Fibroblast of mammary gland (primary cell): ENCODE results near the gene ZGRF1.

Experiments used
- DNase-seq: peaks from one replicate; pipeline ENCODE4 v3.0.0-alpha.2; 2010; ENCODE audit warnings: low read depth
- H3K4me3 ChIP-seq: 2 replicates; pipeline ENCODE4 v1.5.1; 2011; ENCODE audit warnings: low read depth, mild to moderate bottlenecking, low read length, moderate library complexity; ENCODE audit not compliant: control insufficient read depth
- TF ChIP-seq, protein P1 (sequence below): conservative IDR thresholded peaks from 2 replicates; pipeline ENCODE4 v1.5.1; 2011; ENCODE audit warnings: low read depth, low read length, inconsistent platforms; ENCODE audit not compliant: control insufficient read depth, insufficient read depth

The ZGRF1 gene, protein sequence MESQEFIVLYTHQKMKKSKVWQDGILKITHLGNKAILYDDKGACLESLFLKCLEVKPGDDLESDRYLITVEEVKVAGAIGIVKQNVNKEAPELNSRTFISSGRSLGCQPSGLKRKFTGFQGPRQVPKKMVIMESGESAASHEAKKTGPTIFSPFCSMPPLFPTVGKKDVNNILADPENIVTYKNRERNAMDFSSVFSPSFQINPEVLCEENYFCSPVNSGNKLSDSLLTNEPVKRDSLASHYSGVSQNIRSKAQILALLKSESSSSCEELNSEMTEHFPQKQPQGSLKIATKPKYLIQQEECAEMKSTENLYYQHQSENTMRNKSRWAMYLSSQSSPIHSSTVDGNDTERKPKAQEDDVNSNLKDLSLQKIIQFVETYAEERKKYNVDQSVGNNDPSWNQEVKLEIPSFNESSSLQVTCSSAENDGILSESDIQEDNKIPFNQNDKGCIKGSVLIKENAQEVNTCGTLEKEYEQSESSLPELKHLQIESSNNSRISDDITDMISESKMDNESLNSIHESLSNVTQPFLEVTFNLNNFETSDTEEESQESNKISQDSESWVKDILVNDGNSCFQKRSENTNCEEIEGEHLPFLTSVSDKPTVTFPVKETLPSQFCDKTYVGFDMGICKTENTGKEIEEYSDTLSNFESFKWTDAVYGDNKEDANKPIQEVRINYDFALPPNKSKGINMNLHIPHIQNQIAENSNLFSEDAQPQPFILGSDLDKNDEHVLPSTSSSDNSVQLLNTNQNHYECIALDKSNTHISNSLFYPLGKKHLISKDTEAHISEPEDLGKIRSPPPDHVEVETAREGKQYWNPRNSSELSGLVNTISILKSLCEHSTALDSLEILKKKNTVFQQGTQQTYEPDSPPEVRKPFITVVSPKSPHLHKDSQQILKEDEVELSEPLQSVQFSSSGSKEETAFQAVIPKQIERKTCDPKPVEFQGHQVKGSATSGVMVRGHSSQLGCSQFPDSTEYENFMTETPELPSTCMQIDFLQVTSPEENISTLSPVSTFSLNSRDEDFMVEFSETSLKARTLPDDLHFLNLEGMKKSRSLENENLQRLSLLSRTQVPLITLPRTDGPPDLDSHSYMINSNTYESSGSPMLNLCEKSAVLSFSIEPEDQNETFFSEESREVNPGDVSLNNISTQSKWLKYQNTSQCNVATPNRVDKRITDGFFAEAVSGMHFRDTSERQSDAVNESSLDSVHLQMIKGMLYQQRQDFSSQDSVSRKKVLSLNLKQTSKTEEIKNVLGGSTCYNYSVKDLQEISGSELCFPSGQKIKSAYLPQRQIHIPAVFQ (N-terminal part only)

DNA sequence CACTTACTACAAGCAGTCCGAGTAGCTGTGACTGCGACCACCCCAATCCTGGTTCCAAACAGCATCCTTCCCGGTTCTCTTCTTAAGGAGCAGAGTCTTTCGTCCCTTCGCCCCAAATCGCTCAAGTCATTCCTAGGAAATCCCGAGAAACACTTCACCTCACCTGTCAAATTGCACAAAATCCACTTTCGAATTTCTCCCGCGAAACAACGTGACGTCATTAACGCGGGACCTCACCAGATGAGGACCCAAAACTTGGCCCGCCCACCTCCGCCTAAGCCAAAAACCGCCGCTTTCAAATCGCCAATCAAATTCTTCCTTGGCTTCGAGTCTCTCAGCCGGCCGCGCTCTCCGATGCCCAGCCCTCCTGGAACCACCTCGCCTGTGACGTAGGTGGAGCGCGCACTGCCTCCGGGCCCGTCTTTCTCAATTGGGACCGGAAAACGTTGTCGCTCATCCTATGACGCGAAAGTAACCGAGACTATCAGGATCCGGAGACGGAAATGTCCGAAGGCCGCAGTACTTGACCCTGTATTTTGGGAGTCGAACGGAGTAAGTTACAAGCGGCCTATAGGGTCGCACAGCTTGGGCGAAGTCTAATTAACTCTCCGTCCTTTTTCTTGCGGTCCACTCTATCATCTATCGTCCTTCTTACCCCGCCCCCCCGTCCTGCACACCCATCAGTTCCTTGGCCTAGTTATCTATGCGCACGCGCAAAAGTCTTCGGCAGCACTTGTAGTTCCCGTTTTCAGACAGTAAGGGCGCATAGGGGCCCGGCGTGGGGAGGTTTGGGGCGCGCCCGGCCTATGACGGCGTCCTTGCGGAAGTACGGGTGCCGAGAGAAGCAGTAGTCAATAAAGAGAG is at the start of gene ZGRF1, which contains the start of gene LARP7:
Gene ZGRF1, minus strand, starts transcription at position 222 of the 864 bp plus-strand sequence. CDS start 3,733 bp downstream, outside the sequence.
Gene LARP7, plus strand, starts transcription at position 456 of the 864 bp plus-strand sequence. CDS start 7,527 bp downstream, outside the sequence.
- TF ChIP-seq, protein P1, sequence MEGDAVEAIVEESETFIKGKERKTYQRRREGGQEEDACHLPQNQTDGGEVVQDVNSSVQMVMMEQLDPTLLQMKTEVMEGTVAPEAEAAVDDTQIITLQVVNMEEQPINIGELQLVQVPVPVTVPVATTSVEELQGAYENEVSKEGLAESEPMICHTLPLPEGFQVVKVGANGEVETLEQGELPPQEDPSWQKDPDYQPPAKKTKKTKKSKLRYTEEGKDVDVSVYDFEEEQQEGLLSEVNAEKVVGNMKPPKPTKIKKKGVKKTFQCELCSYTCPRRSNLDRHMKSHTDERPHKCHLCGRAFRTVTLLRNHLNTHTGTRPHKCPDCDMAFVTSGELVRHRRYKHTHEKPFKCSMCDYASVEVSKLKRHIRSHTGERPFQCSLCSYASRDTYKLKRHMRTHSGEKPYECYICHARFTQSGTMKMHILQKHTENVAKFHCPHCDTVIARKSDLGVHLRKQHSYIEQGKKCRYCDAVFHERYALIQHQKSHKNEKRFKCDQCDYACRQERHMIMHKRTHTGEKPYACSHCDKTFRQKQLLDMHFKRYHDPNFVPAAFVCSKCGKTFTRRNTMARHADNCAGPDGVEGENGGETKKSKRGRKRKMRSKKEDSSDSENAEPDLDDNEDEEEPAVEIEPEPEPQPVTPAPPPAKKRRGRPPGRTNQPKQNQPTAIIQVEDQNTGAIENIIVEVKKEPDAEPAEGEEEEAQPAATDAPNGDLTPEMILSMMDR, result peak; percentile 71

DNA sequence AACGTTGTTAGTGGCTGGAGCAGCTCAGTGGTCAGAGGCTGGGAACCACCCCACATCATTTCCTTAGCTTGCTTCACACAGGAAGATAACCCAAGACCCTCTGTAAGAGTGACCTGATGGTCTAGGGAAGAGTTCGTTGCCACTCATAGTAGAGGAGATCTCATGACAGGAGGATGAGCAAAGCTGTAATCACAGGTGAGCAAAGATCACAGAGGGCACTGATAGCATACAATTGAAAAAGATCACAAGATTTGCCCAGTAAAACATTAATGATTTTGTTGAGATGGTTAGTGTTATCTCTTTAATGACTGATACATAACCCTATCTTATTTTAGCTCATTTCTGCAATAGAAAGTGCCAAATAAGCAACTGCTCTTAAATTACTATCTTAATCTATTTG is 44.3 kb upstream of the ZGRF1 start:
- no peak for DNase-seq
- no peak overlapping the region for H3K4me3 ChIP-seq
- TF ChIP-seq, protein P1, result no peak

More for the DNA sequence above, at the start of gene ZGRF1, which contains the start of gene LARP7:
- DNase-seq, result peak; percentile 99
- peak within 1 kb of the TSS; percentile 90 for H3K4me3 ChIP-seq

DNA sequence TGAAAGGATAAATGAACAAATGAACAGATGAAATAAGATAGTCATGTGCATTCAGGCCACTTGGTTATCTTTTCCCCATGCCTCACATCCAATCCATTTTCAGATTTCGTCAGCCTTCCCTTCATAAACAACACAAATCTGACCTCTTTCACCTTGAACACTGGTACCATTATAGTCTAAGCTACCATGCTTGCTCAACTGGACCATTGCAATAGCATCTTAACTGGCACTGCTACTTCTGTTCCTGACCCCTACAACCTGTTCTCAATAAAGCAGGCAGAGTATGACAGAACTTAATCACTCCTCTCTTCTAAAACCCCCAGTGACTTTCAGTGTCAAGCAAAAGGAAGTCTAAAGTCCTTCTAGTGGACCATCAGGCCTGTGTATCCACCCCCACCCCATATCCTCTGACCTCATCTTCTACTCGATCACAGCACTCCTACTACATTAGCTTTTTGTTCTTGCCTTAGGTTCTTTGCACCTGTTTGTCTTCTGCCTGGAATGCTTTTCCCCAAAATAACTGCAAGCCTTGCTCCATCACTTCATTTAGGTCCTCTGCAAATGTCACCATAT is 40.9 kb upstream of the ZGRF1 start:
- H3K4me3 ChIP-seq, result no peak overlapping the region
- no peak for DNase-seq
- TF ChIP-seq, protein P1, result no peak

DNA sequence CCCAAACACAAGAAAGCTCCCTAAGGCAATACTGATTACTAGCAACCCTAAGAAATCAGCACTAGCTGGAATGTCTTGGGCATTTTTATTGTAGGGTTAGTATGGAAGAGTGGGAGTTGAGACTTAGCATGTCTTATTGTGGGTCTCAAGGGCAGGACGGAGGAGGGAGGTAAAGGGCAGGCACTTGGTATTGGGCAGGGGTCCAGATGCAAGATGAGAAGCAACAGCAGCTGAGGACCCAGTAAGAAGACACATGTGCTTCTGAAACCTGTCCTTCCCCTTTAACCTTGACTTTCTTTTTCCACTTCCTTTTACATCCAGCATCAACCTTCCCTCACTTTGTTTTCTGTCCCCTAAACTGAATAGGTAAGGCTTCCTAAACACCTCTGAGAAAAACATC is 37.7 kb upstream of the ZGRF1 start:
- TF ChIP-seq, protein P1, result no peak
- H3K4me3 ChIP-seq, result no peak overlapping the region

DNA sequence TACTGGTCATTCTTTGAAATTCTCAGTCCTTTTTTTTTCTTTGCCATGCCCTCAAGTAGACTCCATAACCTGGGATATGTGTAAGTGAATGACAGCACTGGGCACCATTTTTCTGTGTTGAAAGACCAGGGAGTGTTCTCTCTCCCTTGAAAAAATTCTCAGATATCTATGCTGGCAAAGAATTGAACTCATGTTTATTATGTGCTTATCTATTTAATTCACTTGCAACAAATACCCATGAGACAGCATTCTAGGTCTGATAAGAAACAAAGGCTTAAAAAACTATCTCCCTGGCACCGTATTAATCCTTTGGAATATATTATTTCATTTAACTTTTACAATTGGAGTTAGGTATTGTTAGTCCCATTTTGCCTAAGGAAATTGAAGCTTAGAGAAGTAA is 37.0 kb upstream of the ZGRF1 start:
- TF ChIP-seq, protein P1, result no peak
- no peak overlapping the region for H3K4me3 ChIP-seq
- DNase-seq, result no peak

More for the DNA sequence above, 37.7 kb upstream of the ZGRF1 start:
- no peak for DNase-seq
